Hematopoietic multipotent progenitor cell treated with erythropoietin and hydrocortisone succinate and interleukin-3 and kit ligand, for 4 days (in vitro differentiated cells): ENCODE data around the gene SGTA.

Source experiments
- DNase-seq: peaks from one replicate; pipeline ENCODE4 v3.0.0-alpha.2; 2015

SGTA gene

DNA sequence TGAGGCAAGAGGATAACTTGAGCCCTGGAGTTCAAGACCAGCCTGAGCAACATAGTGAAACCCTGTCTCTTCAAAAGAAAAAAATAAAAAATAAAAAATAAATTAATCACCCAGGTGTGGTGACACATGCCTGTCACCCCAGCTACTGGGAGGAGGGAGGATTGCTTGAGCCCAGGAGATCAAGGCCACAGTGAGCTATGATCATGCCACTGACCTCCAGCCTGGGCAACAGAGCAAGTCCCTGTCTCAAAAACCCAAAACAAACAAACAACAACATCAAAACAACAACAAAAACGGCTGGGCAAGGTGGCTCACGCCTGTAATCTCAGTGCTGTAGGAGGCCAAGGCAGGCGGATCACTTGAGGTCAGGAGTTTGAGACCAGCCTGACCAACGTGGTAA, 39.0 kb downstream of the SGTA start:
- no peak for DNase-seq

DNA sequence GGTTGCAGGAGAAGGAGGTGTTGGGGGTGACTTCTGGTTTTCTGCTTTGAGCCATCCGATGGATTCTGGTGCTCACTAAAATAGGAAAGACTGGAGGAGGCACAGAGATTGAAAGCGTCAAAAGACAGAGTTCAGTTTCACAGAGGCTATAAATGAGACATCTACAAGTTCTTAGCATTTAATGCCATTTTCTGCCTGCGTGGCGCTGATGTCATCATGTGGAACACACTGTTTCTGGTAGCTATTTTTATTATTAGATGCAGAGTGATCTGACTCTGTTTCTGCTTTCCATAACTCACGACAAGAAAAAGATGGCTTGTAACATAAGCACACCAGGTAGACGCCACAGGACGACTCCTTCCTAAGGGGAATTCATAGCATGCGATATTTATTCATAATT, 40.0 kb downstream of the SGTA start:
- no peak for DNase-seq

DNA sequence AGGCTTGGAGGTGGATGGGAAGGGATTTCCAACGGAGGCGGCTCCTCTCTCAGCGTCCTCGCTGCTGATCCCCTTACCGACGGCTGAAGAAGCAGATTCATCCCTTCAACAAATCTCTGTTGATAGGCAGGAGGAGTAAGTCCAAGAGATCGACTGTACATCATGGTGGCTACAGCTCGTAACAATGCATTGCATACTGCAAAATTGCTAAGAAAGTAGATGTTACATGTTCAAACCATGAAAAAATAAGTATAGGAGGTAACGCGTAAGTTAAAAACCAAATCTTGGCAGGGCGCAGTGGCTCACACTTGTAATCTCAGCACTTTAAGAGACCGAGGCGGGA, 42.8 kb downstream of the SGTA start:
- no peak for DNase-seq

DNA sequence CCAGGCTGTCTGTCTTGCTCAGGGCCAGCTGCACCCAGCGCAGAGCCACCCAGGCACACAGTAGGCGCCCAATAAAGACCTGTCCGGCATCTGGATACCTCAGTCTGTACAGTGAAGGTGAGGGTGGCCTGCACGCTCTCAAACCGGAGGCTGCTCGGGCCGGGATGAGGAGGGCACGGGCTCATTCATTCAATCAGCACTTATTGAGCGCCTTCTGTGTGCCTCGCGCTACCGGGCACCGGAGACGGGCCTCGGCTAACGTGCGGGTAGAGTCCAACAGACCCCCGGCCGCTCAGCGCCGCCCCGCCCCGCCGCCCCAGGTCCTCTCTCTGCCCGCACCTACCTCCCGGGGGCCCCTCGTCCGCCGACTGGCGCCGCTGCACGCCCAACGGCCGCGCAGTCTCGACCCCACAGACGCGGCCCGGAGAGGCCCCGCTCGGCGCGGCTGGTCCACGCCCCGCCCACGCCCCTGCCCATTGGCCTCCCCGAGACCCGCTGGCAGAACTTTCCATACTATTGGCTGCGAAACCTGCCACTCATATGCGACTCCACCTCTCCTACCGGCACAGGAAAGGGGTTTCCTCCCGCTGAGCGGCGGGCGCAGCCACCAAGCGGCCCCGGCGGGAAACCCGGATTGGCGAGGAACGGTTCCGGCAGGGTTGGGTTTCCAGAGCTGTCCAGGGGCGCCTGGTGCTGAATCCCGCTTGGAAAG, 43.3 kb downstream of the SGTA start, which contains the start of gene SLC39A3:
SLC39A3 (minus strand) TSS at position 416 of the 712 bp plus-strand sequence. CDS start 2,760 bp downstream, outside the sequence.
- peak; percentile 99 for DNase-seq

DNA sequence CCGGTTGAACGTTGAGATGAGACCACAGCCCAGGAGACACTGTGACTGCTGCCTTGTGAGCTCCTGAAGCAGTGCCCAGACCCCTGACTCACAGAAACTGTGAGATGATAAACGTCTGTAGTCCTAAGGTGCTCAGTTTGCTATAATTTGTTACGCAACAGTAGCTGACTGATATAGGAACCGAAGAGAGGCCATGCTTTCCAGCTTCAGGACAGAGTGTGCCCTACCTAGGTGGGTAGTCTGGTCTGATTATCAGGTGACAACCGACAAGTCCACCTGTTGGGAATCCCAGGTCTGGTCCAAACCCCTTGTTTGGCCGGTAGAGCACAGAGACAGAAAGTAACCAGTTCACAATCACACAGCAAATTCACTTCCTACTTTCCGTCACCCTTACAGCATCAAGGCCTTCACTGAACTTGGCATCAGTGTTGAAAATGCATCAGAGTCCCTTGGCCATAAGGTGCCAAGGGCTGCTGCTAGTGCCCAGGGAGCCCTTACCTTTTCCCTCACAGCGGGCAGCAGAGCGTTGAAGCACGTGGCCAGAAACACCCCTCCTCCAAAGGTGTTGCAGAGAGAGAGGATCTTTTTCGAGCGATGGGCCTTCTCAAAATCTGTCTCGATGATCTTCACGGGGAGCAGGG, 46.4 kb downstream of the SGTA start:
- DNase-seq = no peak

DNA sequence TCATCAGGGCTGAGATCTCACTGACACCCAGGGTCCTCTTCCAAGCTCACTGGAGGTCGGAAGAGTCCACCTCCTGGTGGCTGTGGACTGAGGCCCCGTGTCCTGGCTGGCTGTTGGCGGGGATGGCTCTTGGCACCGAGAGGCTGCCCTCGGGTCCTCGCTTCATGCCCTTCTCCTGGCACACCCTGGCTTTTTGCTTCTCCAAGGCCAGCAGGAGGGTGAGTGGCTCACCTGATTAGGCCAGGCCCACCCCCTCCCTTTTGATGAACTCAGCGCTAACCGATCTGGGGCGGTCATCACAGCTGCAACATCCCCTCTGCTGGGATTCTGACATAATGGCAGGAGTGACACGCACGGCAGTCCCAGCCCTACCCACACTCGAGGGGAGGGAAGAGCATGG, 47.7 kb downstream of the SGTA start:
- DNase-seq = no peak

DNA sequence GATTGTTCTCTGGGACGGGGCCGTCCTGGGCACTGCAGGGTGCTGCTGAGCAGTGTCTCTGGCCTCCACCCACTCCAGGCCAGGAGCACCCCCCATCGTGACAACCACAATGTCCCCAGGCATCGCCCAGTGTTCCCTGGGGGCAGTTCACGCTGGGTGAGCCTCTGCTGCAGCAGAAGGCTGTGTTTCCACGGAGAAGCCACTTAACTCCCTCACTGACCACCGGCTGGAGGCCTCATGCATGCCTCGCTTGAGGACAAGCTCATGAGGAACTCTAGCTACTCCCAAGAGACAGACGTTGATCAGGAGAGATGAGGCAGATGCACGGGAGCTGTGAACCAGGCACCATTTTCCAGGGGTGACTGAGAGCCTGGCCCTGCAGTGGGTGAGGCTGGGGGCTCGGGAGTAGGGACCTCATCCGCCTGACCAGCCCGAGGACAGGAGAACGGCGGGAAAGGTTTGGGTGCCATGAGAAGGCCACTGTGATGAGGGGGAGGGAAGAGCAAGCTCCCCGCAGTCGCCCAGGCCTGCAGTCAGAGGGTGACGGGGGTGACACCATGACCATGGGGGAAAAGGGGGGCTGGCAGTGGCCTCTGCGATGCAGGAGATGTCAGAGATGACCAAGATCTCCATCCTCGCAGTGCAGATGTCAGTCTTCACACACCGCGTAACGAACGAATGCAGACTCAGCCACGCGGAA, 48.3 kb downstream of the SGTA start:
- no peak for DNase-seq

DNA sequence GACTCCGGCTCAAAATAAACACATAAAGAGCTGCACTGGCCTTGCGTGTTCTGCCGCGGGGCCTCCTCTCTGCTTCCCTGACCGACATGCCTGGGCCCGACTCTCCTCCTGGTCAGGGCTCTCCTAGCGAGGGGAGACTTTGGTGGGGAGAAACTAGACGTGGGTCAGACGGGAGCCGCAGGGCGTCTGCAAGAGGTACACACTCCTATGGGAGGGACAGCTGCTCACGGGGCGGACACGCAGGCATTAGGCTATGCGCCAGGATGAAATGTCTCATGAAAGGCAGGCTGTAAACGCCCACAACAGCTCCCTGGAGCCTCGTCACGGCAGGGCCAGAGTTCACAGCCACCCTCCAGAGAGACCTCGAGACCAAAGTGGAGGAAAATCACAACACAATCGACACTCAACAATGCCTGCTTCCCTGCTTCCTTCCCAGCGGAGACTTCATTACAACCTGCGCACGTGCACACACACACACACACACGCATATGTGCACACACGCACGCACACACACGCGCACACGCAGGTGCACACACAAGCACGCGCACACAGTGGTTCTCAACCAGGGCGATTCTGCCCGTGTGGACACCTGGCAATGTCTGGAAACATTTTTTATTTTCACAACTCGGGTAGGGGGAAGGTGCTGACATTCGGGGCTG, 49.0 kb downstream of the SGTA start:
- DNase-seq = no peak

DNA sequence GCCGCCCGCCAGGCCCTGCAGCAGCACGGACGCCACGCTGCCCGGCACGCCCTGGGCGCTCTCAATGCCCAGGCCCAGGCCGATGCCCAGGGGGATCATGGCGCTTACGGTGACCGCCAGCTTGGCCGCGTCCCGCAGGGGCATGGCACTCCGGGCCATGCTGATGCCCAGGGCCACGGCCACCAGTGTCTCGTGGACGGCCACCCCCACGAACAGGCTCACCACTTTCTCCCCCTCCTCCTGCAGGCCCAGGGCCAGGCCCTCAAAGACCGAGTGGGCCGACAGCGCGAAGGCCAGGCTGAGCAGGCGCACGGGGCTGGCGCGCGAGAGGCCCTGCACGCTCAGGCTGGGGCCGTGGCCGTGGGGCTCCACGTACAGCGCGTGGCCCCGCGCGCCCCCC, 50.2 kb downstream of the SGTA start:
- no peak for DNase-seq

DNA sequence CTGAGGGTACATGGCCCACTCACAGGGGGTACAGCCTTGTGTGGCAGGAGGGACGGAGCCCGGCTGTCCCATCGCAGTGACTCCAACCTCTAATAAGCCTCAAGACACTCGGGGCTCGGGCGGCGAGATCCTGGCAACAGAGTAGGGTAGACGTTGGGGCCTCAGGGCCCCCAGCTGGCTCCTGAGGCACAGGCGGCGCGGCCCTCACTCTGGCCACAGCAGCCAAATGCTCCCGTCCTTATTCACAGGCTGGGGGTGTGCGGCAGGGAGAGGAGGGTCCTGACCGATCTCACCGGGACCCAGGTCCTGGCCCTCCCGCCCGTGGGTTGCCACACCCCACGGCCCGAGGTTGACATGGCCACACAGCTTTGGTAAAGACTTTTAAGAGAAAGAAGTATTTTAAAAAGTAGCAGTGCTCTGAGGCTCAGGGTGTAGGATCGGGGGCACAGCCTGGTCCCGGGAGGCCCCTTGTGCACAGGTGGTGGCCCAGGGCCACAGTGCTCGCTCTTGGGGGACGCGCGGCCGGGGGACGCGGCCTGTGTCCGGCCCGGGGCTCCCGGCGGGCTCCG, 50.8 kb downstream of the SGTA start:
- no peak for DNase-seq

DNA sequence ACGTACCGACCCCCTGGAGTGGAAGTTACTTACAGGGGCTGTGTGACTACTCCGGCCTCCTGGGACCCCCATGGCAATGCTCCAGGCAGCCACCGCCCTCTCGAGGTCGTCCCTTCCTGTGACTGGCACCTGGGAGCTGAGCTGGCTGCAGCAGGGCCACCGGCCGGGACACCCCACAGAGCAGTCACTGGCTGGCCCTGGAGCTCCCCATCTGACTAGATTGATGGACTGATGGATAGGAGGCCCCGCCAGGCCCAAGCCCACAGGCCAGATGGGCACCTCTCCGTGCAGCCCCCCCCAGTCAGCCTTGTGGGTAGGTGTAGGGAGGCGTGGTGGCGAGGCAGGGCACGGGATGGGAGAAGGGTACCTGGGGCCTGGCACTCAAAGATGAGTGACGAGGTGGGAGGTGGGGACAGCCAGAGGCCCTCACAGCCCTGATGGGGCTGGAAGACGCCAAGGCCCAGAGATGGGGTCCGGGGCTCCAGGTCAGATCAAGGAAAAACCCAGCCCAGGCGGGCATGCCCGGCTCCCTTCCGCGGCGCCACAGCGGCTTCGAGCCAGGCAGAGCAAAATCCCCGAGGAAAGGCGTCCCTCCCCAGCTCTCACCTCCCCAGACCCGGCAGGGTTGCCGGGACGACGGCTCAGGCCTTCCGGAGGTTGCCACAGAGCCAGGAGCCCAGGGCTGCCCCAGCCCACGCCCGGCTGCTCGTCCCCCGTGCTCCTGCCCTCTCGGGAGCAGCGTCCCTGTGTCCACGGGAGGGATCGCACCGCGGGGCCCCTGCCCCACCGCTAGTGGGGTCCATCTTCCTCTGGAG, 51.7 kb downstream of the SGTA start:
- DNase-seq = no peak

DNA sequence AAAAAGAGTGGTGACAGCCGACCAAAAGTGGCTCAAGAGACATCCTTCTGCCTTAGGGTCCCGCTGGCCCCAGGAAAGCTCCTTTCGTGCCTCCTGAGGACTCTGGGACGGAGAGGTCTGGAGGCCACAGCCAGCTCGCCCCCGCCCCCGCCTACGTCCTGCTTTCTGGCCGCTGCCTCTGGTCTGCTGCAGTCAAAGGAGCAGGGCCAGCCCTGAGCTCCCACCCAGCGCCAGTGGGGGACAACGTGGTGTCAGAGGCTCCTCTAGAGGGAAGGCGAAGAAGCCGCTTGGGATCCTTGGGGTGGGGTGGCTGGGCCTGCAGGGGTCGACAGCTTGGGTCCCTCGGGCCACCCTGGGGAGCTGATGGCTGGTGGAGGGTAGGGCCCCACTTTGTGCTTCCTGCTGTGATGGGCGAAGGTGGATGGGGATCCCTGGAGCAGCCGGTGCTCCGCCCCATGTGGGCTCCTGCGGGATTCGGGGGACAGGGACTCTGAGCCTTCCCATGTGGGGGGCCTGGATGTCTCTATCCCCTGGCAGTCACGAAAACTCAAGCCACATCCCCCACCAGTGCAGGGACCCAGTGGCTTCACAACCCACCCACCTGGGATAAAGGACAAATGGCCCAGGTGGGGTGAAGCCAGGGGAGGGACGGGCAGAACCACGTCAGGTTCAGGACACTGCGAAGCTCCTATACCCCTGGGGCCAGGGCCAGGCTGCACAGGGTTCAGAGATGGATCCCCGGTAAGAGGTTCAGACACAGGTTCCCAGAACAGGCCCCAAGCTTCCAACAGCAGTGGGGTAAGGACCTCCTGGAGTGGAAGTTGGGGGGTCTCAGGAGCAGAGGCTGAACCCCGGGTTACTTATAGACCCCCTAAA, 52.9 kb downstream of the SGTA start:
- DNase-seq = no peak

DNA sequence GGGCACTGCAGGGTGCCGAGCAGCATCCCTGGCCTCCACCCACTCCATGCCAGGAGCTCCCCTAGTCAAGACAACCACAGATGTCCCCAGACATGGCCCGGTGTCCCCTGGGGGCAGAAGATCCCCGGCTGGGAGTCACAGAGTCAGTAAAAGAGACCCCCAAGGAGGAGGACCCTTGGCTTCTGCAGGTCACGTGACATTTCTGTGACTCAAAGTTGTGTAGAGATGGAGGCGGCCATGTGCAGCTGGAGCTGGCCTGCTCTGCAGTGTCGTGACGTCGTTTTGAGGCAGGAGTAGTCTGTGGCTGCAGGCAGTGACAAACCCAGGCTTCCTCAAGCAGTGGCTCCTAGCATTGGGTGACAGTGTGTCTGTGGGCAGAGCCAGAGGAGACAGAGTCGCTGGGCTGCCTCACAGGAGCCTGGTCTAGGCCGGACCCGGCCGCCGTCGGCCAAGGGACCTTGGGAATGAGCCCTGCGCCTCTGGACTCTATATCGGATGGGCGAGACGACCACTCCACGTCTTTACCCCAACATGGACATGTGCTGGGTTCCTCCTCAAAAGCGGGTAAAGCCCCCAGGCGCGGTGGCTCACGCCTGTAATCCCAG, 54.2 kb downstream of the SGTA start:
- DNase-seq = peak; percentile 40

DNA sequence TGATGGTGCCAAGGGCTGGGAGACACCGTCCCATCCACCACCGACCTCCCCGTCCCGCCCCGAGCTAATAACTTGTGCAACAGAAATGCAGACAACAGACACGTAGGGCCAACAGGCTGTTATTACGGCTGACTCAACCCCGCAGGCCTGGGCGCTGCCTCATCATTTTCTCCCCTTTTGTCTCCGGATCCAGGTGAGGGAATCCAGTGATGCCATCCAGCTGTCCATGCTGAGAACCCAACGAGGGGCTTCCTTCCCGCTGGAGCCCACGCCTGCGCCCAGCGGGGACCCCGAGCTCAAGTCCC, 55.5 kb downstream of the SGTA start:
- DNase-seq = no peak

DNA sequence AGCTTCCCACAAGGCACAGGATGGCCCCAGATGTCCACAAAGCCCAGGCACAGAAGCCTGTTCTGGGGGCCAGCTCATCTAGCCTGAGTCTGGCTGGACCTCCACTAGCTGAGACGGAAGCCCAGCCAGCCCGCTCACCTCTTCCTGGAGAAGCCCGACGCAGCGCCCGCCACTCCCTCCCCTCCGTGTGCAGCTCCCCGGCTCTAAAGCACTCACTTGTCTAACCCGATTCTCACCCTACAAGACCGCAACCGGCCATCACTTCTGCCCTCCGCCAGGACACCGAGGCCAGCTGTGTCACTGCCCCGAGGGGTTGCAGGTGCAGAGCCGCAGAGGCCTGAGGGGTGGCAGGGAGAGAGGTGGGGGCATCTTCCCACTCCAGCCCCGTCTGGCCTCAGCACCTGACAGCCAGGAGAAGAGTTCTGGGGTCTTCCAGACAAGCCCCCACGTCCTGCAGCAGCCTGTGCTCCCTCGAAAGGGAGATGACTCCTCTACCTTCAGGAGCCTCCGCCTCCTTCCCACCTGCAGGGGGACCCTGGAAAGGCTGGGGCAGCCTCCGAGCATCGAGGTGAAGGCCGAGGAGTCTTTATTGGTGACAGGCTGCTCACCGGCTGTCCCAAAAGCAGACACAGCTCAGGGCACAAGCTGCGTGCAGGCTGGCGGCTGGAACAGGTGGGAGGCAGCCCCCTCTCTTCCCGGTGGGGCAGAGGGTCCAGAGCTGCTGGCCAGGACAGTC, 56.0 kb downstream of the SGTA start:
- DNase-seq = peak; percentile 56

DNA sequence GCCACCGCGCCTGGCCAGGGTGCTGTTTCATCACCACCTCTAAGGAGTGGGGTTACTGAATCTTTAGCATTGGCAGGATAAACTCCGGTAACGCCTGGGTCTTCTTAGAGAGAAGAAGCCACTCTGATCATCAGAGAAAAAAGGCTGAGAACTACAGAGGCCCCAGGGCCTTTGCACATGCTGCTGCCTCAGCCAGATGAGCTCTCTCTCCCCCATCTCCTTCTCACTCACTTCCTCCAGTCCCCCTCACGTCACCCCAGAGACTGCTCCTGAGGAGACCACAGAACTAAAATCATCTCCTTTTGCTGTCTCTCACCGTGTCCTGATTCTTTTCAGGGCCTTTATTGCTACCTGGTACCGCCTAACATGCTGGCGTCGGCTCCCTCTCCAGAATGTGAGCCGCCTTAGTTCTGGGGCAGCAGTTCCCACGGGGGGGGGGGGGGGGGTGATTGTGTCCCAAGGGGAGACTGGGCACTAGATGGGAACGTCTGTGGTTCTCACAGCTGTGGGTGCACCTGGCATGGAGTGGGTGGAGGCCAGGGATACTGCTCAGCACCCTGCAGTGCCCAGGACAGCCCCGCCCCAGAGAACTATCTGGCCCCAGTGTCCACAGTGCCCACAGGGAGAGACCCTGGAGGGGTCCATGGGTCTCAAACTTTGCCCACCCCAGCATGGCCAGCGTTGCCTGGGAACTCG, 56.8 kb downstream of the SGTA start:
- DNase-seq = no peak

DNA sequence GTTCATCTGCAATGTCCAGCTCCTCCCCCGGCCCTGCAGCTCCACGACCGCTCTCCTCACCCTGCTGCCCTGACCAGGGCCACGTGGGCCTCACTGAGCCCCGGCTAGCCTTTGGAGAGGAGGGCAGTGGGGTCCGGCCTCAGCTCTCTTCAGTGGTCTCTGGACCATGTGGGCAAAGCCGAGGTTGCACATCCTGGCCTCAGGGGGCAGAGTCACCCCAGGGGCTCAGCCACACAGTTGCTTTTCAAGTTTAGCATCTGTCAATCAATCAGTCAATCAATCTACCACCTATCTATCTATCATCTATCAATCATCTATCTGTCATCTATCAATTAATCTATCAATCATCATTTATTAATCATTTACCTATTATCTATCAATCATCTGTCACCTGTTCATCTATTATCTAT, 58.9 kb downstream of the SGTA start:
- DNase-seq = no peak

DNA sequence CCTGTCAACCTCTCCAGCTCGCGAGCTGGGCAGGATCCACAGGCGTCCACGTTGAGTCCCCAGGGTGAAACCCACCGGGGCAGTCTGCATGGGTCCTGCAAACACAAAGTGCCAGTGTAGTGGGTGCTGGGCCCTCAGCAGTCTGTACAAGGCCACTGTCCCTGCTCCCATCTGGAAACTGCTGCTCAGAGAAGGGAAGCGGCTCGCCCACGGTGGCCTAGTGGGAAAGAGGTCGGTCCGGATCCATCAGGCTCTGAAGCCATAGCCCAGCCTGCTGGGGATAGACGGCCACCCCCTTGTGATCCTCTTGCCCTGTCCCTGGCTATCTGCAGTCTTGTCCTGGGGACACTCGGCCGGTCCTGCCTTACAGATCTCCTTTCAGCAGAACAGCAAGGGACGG, 59.3 kb downstream of the SGTA start:
- no peak for DNase-seq

DNA sequence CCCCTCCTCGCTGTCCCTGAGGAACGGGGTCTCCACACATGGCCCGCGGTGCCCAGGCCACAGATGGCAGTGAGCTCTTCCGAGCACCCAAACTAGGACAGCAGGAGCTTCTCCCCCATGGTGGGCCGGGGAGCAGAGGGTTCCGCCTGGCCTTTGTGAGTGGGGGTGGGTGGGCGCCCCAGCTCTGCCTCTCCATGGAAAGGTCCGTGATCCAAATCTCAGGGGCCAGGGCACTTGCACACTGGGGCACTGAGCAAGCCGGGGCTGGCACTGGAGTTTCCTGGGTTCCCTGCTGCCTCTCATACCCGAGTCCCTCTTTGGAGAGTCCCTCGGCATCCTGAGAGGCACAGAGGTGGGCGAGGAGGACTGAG, 59.7 kb downstream of the SGTA start:
- no peak for DNase-seq
